HG03108 (cell line): ENCODE data around the gene MAGI1.
"Not testable (repeated sequence)": the region's sequence is repeated elsewhere in the genome, so short reads cannot be mapped to it uniquely, and the experiment has no call there.

Experiments used
- ATAC-seq: cut with Tn5 transposase; IDR thresholded peaks from one replicate; pipeline ENCODE4 v1.9.1; 2021; ENCODE audit warnings: moderate library complexity; ENCODE audit not compliant: unreplicated experiment

Gene MAGI1

GRCh38 chr3:65912647-65913046 is 126.1 kb downstream of the MAGI1 start:
- ATAC-seq: no peak

GRCh38 chr3:65908588-65908987 is 130.1 kb downstream of the MAGI1 start:
- no peak for ATAC-seq

- no peak for ATAC-seq
Observed at GRCh38 chr3:65907232-65908130, 131.2 kb downstream of the MAGI1 start.

GRCh38 chr3:65905771-65906170 is 132.9 kb downstream of the MAGI1 start:
- ATAC-seq: no peak

- no peak for ATAC-seq
Observed at GRCh38 chr3:65904016-65904415, 134.7 kb downstream of the MAGI1 start.

GRCh38 chr3:65902304-65902793 is 136.4 kb downstream of the MAGI1 start:
- no peak for ATAC-seq

GRCh38 chr3:65901226-65901625 is 137.5 kb downstream of the MAGI1 start:
- no peak for ATAC-seq

GRCh38 chr3:65899226-65899625 is 139.5 kb downstream of the MAGI1 start:
- no peak for ATAC-seq

- ATAC-seq: no peak
Observed at GRCh38 chr3:65897766-65898165, 141.0 kb downstream of the MAGI1 start.

GRCh38 chr3:65896321-65896720 is 142.4 kb downstream of the MAGI1 start:
- no peak for ATAC-seq

GRCh38 chr3:65894679-65895453 is 143.9 kb downstream of the MAGI1 start:
- ATAC-seq: no peak

GRCh38 chr3:65894126-65894525 is 144.6 kb downstream of the MAGI1 start:
- ATAC-seq: no peak

GRCh38 chr3:65893631-65894030 is 145.1 kb downstream of the MAGI1 start:
- no peak for ATAC-seq

- not testable (repeated sequence) for ATAC-seq
Observed at GRCh38 chr3:65891477-65891876, 147.2 kb downstream of the MAGI1 start.

GRCh38 chr3:65890328-65890727 is 148.4 kb downstream of the MAGI1 start:
- ATAC-seq: no peak

- ATAC-seq: no peak
Observed at GRCh38 chr3:65889707-65890099, 149.0 kb downstream of the MAGI1 start.

GRCh38 chr3:65888980-65889706 is 149.6 kb downstream of the MAGI1 start:
- ATAC-seq: no peak

- no peak for ATAC-seq
Observed at GRCh38 chr3:65888196-65888595, 150.5 kb downstream of the MAGI1 start.

- ATAC-seq: no peak
Observed at GRCh38 chr3:65886391-65886790, 152.3 kb downstream of the MAGI1 start.

- ATAC-seq: no peak
Observed at GRCh38 chr3:65884071-65884470, 154.6 kb downstream of the MAGI1 start.

GRCh38 chr3:65883613-65884012 is 155.1 kb downstream of the MAGI1 start:
- ATAC-seq: no peak
